H1 (cell line): ENCODE measurements around the gene BTG2. TPM values are rescaled to one million over a fixed set of nuclear protein-coding genes. Genes with fewer than 3 reads are reported as not detected.
"Not testable (repeated sequence)": the region's sequence is repeated elsewhere in the genome, so short reads cannot be mapped to it uniquely, and the experiment has no call there.

Source experiments
- CTCF ChIA-PET: fragments of 300-600 bp; sonication (Branson Sonifier 250); formaldehyde crosslinking; loops from one replicate; lab custom pipeline; 2021; ENCODE audit not compliant: partially characterized antibody; lab: Charles Lee
- POLR2A ChIA-PET: fragments of 300-600 bp; sonication (Branson Sonifier 250); formaldehyde crosslinking; loops from one replicate; lab custom pipeline; 2021; ENCODE audit warnings: inconsistent platforms; ENCODE audit not compliant: partially characterized antibody; lab: Charles Lee
- DNase-seq, 2 experiments: peaks; one replicate each; pipeline versions ENCODE4 v3.0.0 to v3.0.0-alpha.2; 2010 to 2022; ENCODE audit warnings: low spot score in 2 of 2, low read depth in 1 of 2, mixed read lengths in 1 of 2
- FAIRE-seq: peaks from 2 replicates; lab custom pipeline; 2011; peaks lifted over from hg19 to GRCh38; lab: Jason Lieb, UNC
- H2AFZ ChIP-seq: 2 replicates; pipeline ENCODE4 v1.8.1; 2012; ENCODE audit warnings: low read length, inconsistent platforms
- H2AK5ac ChIP-seq: 2 replicates; pipeline ENCODE4 v1.6.1; 2013; ENCODE audit warnings: low read depth, low read length
- H2BK120ac ChIP-seq: replicated peaks from 2 replicates; pipeline ENCODE3; 2013; ENCODE audit warnings: low read depth, low read length, inconsistent platforms
- H2BK12ac ChIP-seq: 2 replicates; pipeline ENCODE4 v1.6.1; 2013; ENCODE audit warnings: low read depth, low read length
- H2BK15ac ChIP-seq: 2 replicates; pipeline ENCODE4 v1.6.1; 2013; ENCODE audit warnings: low read length
- H2BK20ac ChIP-seq: 2 replicates; pipeline ENCODE4 v1.6.1; 2013; ENCODE audit warnings: low read length
- H2BK5ac ChIP-seq: 2 replicates; pipeline ENCODE4 v1.6.1; 2013; ENCODE audit warnings: low read depth, low read length
- H3K14ac ChIP-seq: 2 replicates; pipeline ENCODE4 v1.6.1; 2013; ENCODE audit warnings: inconsistent platforms; ENCODE audit not compliant: insufficient read length
- H3K18ac ChIP-seq: 2 replicates; pipeline ENCODE4 v1.6.1; 2013; ENCODE audit warnings: low read length; ENCODE audit errors: extremely low read depth
- H3K23ac ChIP-seq: 2 replicates; pipeline ENCODE4 v1.6.1; 2013; ENCODE audit warnings: inconsistent platforms; ENCODE audit not compliant: insufficient read length
- H3K23me2 ChIP-seq: 2 replicates; pipeline ENCODE4 v1.6.1; 2013; ENCODE audit warnings: low read depth, low read length
- H3K27ac ChIP-seq: 2 replicates; pipeline ENCODE4 v1.6.1; 2011; ENCODE audit warnings: low read depth, low read length, inconsistent platforms
- H3K27me3 ChIP-seq, 4 experiments: replicated peaks in 1 of 4; 1 replicate in 1 of 4; 2 replicates in 3 of 4; pipeline versions ENCODE4 v1.6.1 to v1.8.1; 2011 to 2013; ENCODE audit warnings: low read length in 3 of 4, mild to moderate bottlenecking in 3 of 4, inconsistent platforms in 2 of 4, mixed read lengths in 2 of 4, moderate library complexity in 1 of 4; ENCODE audit not compliant: control insufficient read depth in 3 of 4, insufficient read depth in 3 of 4; ENCODE audit errors: extremely low read depth in 1 of 4
- H3K36me3 ChIP-seq, 4 experiments: 2 replicates each; pipeline versions ENCODE4 v1.6.1 to v1.8.1; 2011 to 2013; ENCODE audit warnings: mild to moderate bottlenecking in 4 of 4, low read length in 3 of 4, moderate library complexity in 2 of 4, control low read depth in 1 of 4, inconsistent platforms in 1 of 4; ENCODE audit not compliant: insufficient read depth in 4 of 4, control insufficient read depth in 2 of 4
- H3K4ac ChIP-seq: replicated peaks from 2 replicates; pipeline ENCODE3; 2013; ENCODE audit warnings: low read length, low read depth, mixed read lengths, inconsistent platforms; ENCODE audit not compliant: insufficient read length
- H3K4me1 ChIP-seq, 4 experiments: replicated peaks in 1 of 4; 1 replicate in 1 of 4; 2 replicates in 3 of 4; pipeline versions ENCODE4 v1.6.1 to v1.8.1; 2011 to 2013; ENCODE audit warnings: low read length in 3 of 4, inconsistent platforms in 2 of 4, mixed read lengths in 1 of 4; ENCODE audit not compliant: insufficient read depth in 4 of 4, control insufficient read depth in 3 of 4
- H3K4me2 ChIP-seq, 2 experiments: 2 replicates each; pipeline versions ENCODE4 v1.6.1 to v1.8.1; 2011 to 2013; ENCODE audit warnings: low read depth in 2 of 2, low read length in 2 of 2, control low read depth in 1 of 2, inconsistent platforms in 1 of 2, mild to moderate bottlenecking in 1 of 2; ENCODE audit not compliant: insufficient read depth in 1 of 2
- H3K4me3 ChIP-seq, 4 experiments: fragments of 200-600, 300-600 bp in 1 of 4; sonication (generic), shearing (Covaris generic), sonication (Bioruptor Twin) in 1 of 4; 2 replicates each; pipeline versions ENCODE4 v1.5.1 to v1.8.1; 2011 to 2016; ENCODE audit warnings: low read length in 4 of 4, low read depth in 3 of 4, control low read depth in 2 of 4, inconsistent platforms in 2 of 4, mild to moderate bottlenecking in 2 of 4, mixed read lengths in 1 of 4, moderate library complexity in 1 of 4; ENCODE audit not compliant: insufficient read depth in 2 of 4; ENCODE audit errors: extremely low read depth in 1 of 4
- H3K56ac ChIP-seq: replicated peaks from 2 replicates; pipeline ENCODE3; 2013; ENCODE audit warnings: low read depth, mild to moderate bottlenecking, mixed read lengths, low read length, inconsistent platforms; ENCODE audit not compliant: insufficient read length
- H3K79me1 ChIP-seq: 2 replicates; pipeline ENCODE4 v1.6.1; 2013; ENCODE audit warnings: low read depth, low read length, control low read depth
- H3K79me2 ChIP-seq, 2 experiments: 2 replicates each; pipeline versions ENCODE4 v1.6.1 to v1.8.1; 2012 to 2013; ENCODE audit warnings: low read length in 2 of 2, mild to moderate bottlenecking in 2 of 2, inconsistent platforms in 1 of 2; ENCODE audit not compliant: insufficient read depth in 2 of 2, control insufficient read depth in 1 of 2
- H3K9ac ChIP-seq, 4 experiments: replicated peaks in 1 of 4; 1 replicate in 1 of 4; 2 replicates in 3 of 4; pipeline versions ENCODE4 v1.6.1 to v1.8.1; 2011 to 2013; ENCODE audit warnings: low read depth in 3 of 4, low read length in 3 of 4, control low read depth in 2 of 4, mild to moderate bottlenecking in 2 of 4, moderate library complexity in 2 of 4, inconsistent platforms in 1 of 4; ENCODE audit errors: extremely low read depth in 1 of 4
- H3K9me3 ChIP-seq, 2 experiments: 2 replicates each; pipeline versions ENCODE4 v1.6.1 to v1.8.1; 2012 to 2013; ENCODE audit warnings: mild to moderate bottlenecking in 2 of 2, moderate library complexity in 2 of 2, control low read depth in 1 of 2, inconsistent platforms in 1 of 2, low read depth in 1 of 2, low read length in 1 of 2, mixed read lengths in 1 of 2; ENCODE audit not compliant: insufficient read depth in 2 of 2
- H4K20me1 ChIP-seq, 2 experiments: replicated peaks in 1 of 2; 2 replicates each; pipeline versions ENCODE3 to v1.8.1; 2011 to 2013; ENCODE audit warnings: inconsistent platforms in 2 of 2, low read length in 2 of 2, mild to moderate bottlenecking in 1 of 2; ENCODE audit not compliant: insufficient read depth in 2 of 2, control insufficient read depth in 1 of 2
- H4K5ac ChIP-seq: 2 replicates; pipeline ENCODE4 v1.6.1; 2013; ENCODE audit warnings: low read length, low read depth, mixed read lengths, inconsistent platforms; ENCODE audit not compliant: insufficient read length
- H4K8ac ChIP-seq: 2 replicates; pipeline ENCODE4 v1.8.0; 2013; ENCODE audit warnings: mild to moderate bottlenecking, moderate library complexity, low read length, inconsistent platforms; ENCODE audit not compliant: insufficient read depth; ENCODE audit errors: extremely low read depth
- H4K91ac ChIP-seq: replicated peaks from 2 replicates; pipeline ENCODE3; 2013; ENCODE audit warnings: low read length, mixed read lengths, inconsistent platforms; ENCODE audit not compliant: insufficient read length
- WGBS, 2 experiments: shearing (Covaris generic) in 1 of 2; methylation state at CpG; one replicate each; pipeline versions ENCODE4 v1.1.6 to v1.1.7; 2013 to 2015; ENCODE audit warnings: low lambda C conversion rate in 2 of 2, mixed read lengths in 2 of 2, inconsistent platforms in 1 of 2, low coverage in 1 of 2, missing lambda C conversion rate in 1 of 2; ENCODE audit not compliant: insufficient replicate concordance in 2 of 2, insufficient coverage in 1 of 2, insufficient read length in 1 of 2; ENCODE audit errors: extremely low coverage in 1 of 2, missing lambda C conversion rate in 1 of 2; 5-methylcytosine and 5-hydroxymethylcytosine counted together
- polyA plus RNA-seq, 7 experiments: library from polyadenylated mRNA; depleted of rRNA in 3 of 7; stranded (reverse) in 5 of 7; unstranded in 2 of 7; fragments of >200 nt in 5 of 7; fragments of 200-250 nt in 2 of 7; gene quantifications; 1 replicate in 5 of 7; 2 replicates in 1 of 7; 4 replicates in 1 of 7; pipeline versions ENCODE4 v1.2.1 to v1.2.3, GENCODE V29; 2011 to 2013; ENCODE audit warnings: missing spikeins in 2 of 7, mixed read lengths in 2 of 7
- total RNA-seq: library from RNA; stranded (reverse); fragmentation: NEBNext Ultra II Directional; extraction: Animal tissue kit (Norgen Biotek cat#: 25700); gene quantifications from 2 replicates; pipeline ENCODE4 v1.2.1, GENCODE V29; 2021

The BTG2 gene
- total and polyA plus RNA-seq, 2 of the 8 experiments (the other 6 are each of a cell fraction or from before 2014, with no cell fraction given) = 4.8 to 11.0 TPM

- not testable (repeated sequence) for H4K91ac ChIP-seq, H3K23ac ChIP-seq, H3K14ac ChIP-seq, H3K79me1 ChIP-seq, H2BK20ac ChIP-seq, H2BK15ac ChIP-seq, H3K36me3 ChIP-seq, H3K4me3 ChIP-seq, H2BK5ac ChIP-seq, H2BK120ac ChIP-seq, H2BK12ac ChIP-seq, H4K8ac ChIP-seq, H3K23me2 ChIP-seq, H3K4ac ChIP-seq, H3K18ac ChIP-seq, H3K4me1 ChIP-seq, H3K9ac ChIP-seq, DNase-seq, H3K56ac ChIP-seq, H2AFZ ChIP-seq, H3K4me2 ChIP-seq, FAIRE-seq, H4K5ac ChIP-seq, H3K27me3 ChIP-seq, H4K20me1 ChIP-seq, H3K27ac ChIP-seq, H2AK5ac ChIP-seq, H3K9me3 ChIP-seq, H3K79me2 ChIP-seq
- CTCF ChIA-PET = interaction anchor here (0.6 to 39.0 kb wide), 15 partner anchors 12 to 385 kb away, joined by 3 to 785 read pairs (median 21); partner anchors contain the start of gene ADORA1
- POLR2A ChIA-PET = interaction anchor here (0.6 kb wide), 1 partner anchor 21 kb away, joined by 3 read pairs; no protein-coding TSS in a partner anchor
- 90% methylated on average over 5 of the region's 5 CpGs; no CpG with 5 or more reads in 1 of the 2 experiments for WGBS, 2 experiments
Measured at GRCh38 chr1:203266140-203266539, 39.2 kb upstream of the BTG2 start.
